ENCODE data around the gene KLF16. TPM values are rescaled to one million over a fixed set of nuclear protein-coding genes. Genes with fewer than 3 reads are reported as not detected.
A peak's percentile ranks its signal among the peaks of the same experiment; 100 is the strongest.

Gene KLF16
- total and polyA plus RNA-seq, 9 of the 15 experiments (the other 6 are each of a cell fraction or from before 2014, with no cell fraction given) = 0.04 to 60.4 (median 6.8) TPM

GRCh38 chr19:1848399-1849131 is 14.8 kb downstream of the KLF16 start, which contains the start of gene REXO1 (continued):
- TF ChIP-seq KAT7 (CRISPR knock-in tag; IDR thresholded peaks at IDR 0.05; ENCODE audit: borderline replicate concordance) (no peak; the same call in 1 of the 2 replicates), SP2 (IDR thresholded peaks at IDR 0.05; ENCODE audit: extremely low read depth, low read depth, low read length, poor library complexity, severe bottlenecking) (no peak), ZBTB9 (CRISPR knock-in tag; IDR thresholded peaks at IDR 0.05) (peak; percentile 91), SMARCC2 (IDR thresholded peaks at IDR 0.05; ENCODE audit: low read depth) (no peak), PCBP1 (IDR thresholded peaks at IDR 0.05; ENCODE audit: low read depth, low read length, poor library complexity, severe bottlenecking) (peak; percentile 85), ATF4 (CRISPR knock-in tag; IDR thresholded peaks at IDR 0.05) (0 out of 2 replicates have a peak, but pooled peaks have one; percentile 62), ELF4 (CRISPR knock-in tag; IDR thresholded peaks at IDR 0.05) (no peak), USF1 (CRISPR knock-in tag; IDR thresholded peaks at IDR 0.05) (no peak), DEAF1 (CRISPR knock-in tag; IDR thresholded peaks at IDR 0.05) (0 out of 2 replicates have a peak, but pooled peaks have one; percentile 22), STAT6 (CRISPR knock-in tag; IDR thresholded peaks at IDR 0.05) (no peak), PHB2 (IDR thresholded peaks at IDR 0.05; ENCODE audit: low read depth) (no peak), SMAD3 (CRISPR knock-in tag; conservative IDR thresholded peaks at IDR 0.05) (peak; percentile 87), E2F5 (CRISPR knock-in tag; IDR thresholded peaks at IDR 0.05) (no peak), ZNF696 (CRISPR knock-in tag; conservative IDR thresholded peaks at IDR 0.05) (no peak), ZBTB7A (IDR thresholded peaks at IDR 0.05; ENCODE audit: borderline replicate concordance, control insufficient read depth, low read depth, low read length) (peak; percentile 47; the same call in 1 of the 2 replicates), NR1H2 (CRISPR knock-in tag; IDR thresholded peaks at IDR 0.05) (no peak), ZBED1 (IDR thresholded peaks at IDR 0.05) (no peak), ARHGAP35 (IDR thresholded peaks at IDR 0.05; ENCODE audit: partially characterized antibody) (no peak), HNRNPK (IDR thresholded peaks at IDR 0.05; ENCODE audit: low read depth, low read length, poor library complexity, severe bottlenecking) (no peak)
